SK-N-MC (cell line): Measurements from ENCODE around the gene RALGPS1.
A peak's percentile ranks its signal among the peaks of the same experiment; 100 is the strongest.

ENCODE experiments used
- DNase-seq: peaks from one replicate; pipeline ENCODE4 v3.0.0-alpha.2; 2011; ENCODE audit warnings: low read depth, low spot score
- H3K27ac ChIP-seq: fragments of 200-600 bp; sonication (generic); 2 replicates; pipeline ENCODE4 v1.5.1; 2016; ENCODE audit warnings: mixed run types
- H3K36me3 ChIP-seq: fragments of 200-600 bp; sonication (generic); 2 replicates; pipeline ENCODE4 v1.6.1; 2017; ENCODE audit warnings: antibody characterized with exemption, low read length, mixed read lengths; ENCODE audit not compliant: insufficient read depth
- H3K4me3 ChIP-seq: fragments of 200-600 bp; sonication (generic); 2 replicates; pipeline ENCODE4 v1.5.1; 2016
- H3K9ac ChIP-seq: fragments of 200-600 bp; sonication (generic); 2 replicates; pipeline ENCODE4 v1.8.0; 2017; ENCODE audit warnings: mixed run types, mixed read lengths; ENCODE audit not compliant: insufficient read length
- H3K9me3 ChIP-seq: fragments of 200-600 bp; sonication (generic); 2 replicates; pipeline ENCODE4 v1.6.1; 2017; ENCODE audit warnings: low read depth, mild to moderate bottlenecking, antibody characterized with exemption, low read length, moderate library complexity, mixed read lengths
- EZH2 ChIP-seq: fragments of 200-600 bp; sonication (generic); IDR thresholded peaks from one replicate; pipeline ENCODE4 v1.6.1; 2017; ENCODE audit warnings: antibody characterized with exemption
- FOXP2 ChIP-seq: optimal IDR thresholded peaks from 2 replicates; pipeline ENCODE3; 2011; ENCODE audit warnings: mild to moderate bottlenecking, moderate library complexity; ENCODE audit not compliant: insufficient read depth; ENCODE audit errors: extremely low read length, control extremely low read depth
- POLR2AphosphoS5 ChIP-seq: IDR thresholded peaks from 2 replicates; pipeline ENCODE4 v1.6.1; 2012; ENCODE audit warnings: mild to moderate bottlenecking, low read depth, low read length, borderline replicate concordance

Gene RALGPS1

DNA sequence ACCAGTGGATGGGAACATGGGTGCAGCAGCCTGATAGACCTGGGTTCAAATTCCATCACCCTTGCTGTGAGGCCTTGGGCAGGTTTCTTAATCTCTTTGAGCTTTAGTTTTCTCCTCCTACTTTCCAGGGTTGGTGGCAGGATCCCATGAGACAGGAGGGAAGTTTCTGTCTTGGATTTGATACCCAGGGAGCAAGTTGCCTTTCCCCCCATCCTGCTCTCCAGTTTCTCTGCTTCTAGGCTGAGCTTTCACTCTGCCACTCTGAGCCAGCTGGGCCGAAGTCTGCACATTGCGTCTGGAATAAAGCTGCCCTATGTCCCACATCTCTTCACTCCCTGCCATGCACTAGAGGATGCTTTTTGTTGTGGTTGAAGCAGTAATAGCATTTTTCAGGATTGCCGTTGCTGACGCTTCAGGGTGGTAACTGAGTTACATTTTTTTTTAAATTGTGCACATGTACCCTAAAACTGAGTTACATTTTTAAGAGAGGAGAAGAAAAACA is 248.3 kb downstream of the RALGPS1 start:
- no peaks in the 10 kb centered on the region for H3K9me3 ChIP-seq
- peak overlapping the region; percentile 85 for H3K27ac ChIP-seq
- H3K36me3 ChIP-seq = no peaks in the 10 kb centered on the region
- no peak for TF ChIP-seq POLR2AphosphoS5
- no peak for TF ChIP-seq EZH2
- TF ChIP-seq FOXP2 = no peak
- H3K9ac ChIP-seq = no peak overlapping the region
- no peak overlapping the region for H3K4me3 ChIP-seq
- no peak for DNase-seq

DNA sequence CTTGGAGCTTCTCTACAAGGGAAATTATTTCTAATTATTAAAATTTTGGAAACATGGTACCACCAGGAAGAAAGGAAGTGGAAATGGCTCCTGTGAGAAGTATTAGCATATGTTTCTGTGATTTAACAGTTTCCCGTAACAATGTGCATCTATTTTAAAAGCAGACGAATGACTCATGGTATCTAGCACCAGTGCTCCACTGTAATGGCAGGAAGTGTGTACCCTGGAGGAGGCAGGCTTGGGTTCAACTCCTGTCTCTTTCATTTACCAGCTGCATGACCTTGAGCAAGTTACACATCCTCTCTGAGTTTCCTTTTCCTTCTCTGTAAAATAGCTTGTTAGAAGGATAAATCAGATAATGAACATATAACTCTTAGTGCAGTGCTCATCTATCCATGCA is 248.8 kb downstream of the RALGPS1 start:
- no peaks in the 10 kb centered on the region for H3K36me3 ChIP-seq
- DNase-seq = no peak
- TF ChIP-seq POLR2AphosphoS5 (no peak), FOXP2 (no peak), EZH2 (no peak)
- peak overlapping the region; percentile 73 for H3K27ac ChIP-seq
- no peak overlapping the region for H3K4me3 ChIP-seq
- H3K9me3 ChIP-seq = no peaks in the 10 kb centered on the region
- H3K9ac ChIP-seq = no peak overlapping the region

DNA sequence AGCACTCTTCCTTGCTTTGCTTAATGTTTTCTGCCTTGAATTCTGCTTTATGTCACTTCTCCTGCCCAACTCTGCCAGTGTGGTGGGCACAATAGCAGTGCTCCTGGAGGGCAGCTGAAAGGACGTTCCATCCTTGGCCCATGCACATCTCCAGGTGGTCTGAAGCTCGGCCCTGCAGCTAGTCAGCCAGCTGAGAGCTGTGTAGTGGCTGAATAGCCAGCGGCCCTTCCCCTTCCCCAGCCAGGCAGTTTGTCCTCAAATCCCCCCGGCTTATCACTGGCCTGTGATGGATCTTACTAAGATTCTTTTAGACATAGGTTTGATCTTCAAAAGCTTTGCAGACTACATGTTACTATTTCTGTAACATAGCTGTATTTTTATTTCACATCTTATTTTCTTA is 250.5 kb downstream of the RALGPS1 start:
- no peak overlapping the region for H3K27ac ChIP-seq

DNA sequence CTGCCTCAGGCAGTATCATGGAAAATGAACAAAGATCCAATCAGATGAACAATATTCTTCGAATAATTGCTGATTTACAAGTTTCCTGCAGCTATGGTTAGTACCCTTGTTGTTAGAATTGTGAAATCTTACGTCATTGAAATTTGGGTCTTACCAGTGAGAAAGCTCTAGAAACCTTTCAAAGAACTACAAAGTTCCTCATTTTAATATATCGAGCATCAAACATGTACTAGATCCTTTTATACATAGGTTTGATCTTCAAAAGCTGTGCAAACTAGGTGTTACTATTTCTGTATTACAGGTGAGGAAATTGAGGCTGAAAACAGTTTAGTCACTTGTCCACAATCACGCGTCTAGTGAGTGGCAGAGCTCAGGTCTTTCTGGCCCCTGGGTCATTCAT is 251.5 kb downstream of the RALGPS1 start:
- Histone ChIP-seq H3K9me3 (no peaks in the 10 kb centered on the region), H3K9ac (no peak overlapping the region), H3K36me3 (no peaks in the 10 kb centered on the region), H3K4me3 (peak overlapping the region; percentile 26; the same call in 1 of the 2 replicates), H3K27ac (no peak overlapping the region)
- TF ChIP-seq FOXP2 (no peak), POLR2AphosphoS5 (no peak), EZH2 (no peak)
- no peak for DNase-seq

More for the DNA sequence above, 250.5 kb downstream of the RALGPS1 start:
- DNase-seq = no peak
- H3K36me3 ChIP-seq = no peaks in the 10 kb centered on the region
- no peak overlapping the region for H3K9ac ChIP-seq
- H3K9me3 ChIP-seq = no peaks in the 10 kb centered on the region
- H3K4me3 ChIP-seq = no peak overlapping the region
- TF ChIP-seq FOXP2 (no peak), POLR2AphosphoS5 (no peak), EZH2 (no peak)

DNA sequence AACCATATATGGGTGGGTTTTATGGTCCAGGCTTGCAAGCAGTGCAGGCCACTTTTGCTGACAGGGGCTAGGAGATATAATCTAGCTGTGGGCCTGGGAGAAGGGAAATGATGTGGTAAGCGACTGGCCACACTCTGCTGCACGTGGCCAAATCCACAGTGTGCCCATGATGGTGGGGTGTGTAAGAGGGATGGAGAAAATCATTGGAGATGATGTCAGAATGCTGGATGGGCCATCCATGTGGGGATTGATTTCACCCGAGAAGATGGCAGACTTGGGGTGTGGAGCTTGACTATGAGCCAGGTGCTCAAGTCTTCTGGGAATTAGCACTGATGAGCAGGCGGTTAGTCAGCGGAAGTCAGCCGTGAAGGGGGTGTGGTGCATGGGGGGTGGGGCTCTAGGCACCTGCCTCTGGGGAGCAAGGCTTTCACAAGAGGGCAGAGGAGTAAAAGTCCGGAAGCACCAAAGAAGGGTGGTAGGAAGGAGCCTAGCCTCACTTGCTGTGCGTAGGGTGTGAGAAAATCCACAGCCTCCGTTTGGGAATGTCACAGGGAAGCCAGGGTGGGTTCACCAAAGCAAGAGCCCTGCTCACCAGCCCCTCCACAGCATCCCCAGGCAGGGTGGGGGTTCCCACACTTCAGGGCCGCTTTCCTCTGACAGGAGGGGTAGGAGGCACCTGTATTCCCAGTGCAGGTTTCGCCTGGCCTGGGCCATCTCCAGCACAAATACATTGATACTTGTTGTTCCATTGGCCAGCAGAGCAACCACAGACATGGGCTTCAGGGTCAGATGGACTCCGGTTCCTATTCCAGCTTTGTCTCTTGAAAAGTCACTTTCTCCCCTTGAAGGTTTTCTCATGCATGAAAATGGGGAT is 252.3 kb downstream of the RALGPS1 start:
- Histone ChIP-seq H3K9me3 (no peaks in the 10 kb centered on the region), H3K4me3 (no peak overlapping the region), H3K9ac (no peak overlapping the region), H3K27ac (no peak overlapping the region), H3K36me3 (no peaks in the 10 kb centered on the region)
- no peak for DNase-seq
- TF ChIP-seq EZH2 = no peak
- no peak for TF ChIP-seq FOXP2
- TF ChIP-seq POLR2AphosphoS5 = no peak

DNA sequence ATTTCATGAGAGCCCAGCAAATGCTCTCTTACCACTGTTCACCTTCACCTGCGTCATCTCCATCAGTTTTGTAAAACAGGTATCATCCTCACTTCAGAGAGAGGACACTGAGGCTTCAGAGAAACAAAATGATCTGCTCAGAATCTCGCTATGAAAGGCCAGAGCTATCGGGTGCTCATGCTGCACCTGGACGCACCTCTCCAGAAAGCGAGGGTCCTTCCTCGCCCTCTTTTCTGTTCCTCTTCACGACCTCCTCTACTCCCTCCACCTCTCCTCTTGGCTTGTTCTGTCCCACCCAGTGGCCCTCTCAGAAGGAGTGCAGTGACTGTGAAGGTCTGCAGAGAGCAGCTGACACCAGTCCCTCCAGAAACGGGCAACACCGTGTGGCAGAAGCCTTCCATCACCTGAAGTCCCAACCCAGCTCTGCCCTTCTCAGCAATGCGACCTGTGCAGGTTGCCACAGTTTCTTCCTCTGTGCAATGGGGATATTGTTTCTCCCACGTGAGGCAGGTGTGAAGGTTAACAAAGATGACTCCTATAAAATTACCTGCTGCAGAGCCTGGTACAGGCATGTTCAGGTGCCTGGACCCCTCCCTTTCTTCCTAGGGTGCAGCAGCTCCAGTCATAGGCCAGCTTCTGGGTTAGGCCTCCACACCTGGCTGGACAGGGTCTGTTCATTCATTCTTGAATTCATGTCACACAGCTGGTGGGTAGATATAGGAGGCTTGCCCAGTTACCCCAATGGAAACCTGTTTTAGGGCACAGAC is 253.2 kb downstream of the RALGPS1 start:
- Histone ChIP-seq H3K9ac (no peak overlapping the region), H3K9me3 (no peaks in the 10 kb centered on the region), H3K36me3 (no peaks in the 10 kb centered on the region), H3K4me3 (no peak overlapping the region), H3K27ac (no peak overlapping the region)
- no peak for DNase-seq
- no peak for TF ChIP-seq FOXP2
- TF ChIP-seq POLR2AphosphoS5 = no peak
- TF ChIP-seq EZH2 = no peak

DNA sequence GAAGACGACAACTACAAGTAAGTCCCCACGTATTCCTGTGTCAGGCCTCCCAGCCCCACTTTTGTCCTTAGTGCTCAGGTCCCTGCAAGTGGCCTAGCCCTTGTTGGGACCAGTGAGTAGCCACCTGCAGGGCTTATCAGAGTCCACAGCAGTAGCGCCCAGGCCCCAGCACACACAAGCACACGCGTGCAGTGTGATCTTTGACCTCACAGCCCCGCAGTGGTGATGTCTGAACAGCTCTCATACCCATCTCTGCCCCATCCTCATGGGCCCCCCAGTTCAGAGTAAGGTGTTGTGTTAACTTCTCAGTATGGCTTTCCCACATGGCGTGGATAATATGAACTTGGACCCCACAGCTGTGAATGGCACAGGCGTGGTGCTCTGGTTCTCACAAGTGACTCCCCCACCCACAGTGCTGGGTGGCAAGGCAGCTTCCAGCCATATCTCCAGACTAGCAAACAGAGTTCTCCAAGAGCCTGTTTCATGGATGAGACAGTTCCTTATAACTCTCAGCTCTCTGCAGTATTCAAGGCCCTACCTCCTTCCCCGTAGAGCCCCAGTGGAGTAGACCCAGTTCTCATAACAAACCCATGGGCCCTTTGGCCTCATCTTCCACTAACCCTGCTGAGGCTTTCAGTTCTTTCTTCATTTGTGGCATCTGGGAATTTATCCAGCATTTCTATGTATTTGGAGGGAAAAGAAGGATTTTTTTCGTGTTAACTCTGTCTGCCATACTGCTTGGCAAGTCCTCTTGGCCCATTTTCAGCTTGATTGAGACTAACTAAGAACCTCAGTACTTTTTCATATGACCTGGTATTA is 254.4 kb downstream of the RALGPS1 start:
- no peak overlapping the region for H3K9ac ChIP-seq
- H3K27ac ChIP-seq = 0 out of 2 replicates have a peak overlapping the region, but pooled peaks have one; percentile 31
- no peak for DNase-seq
- no peak overlapping the region for H3K4me3 ChIP-seq
- H3K36me3 ChIP-seq = no peaks in the 10 kb centered on the region
- no peaks in the 10 kb centered on the region for H3K9me3 ChIP-seq
- TF ChIP-seq FOXP2 (no peak), POLR2AphosphoS5 (no peak), EZH2 (no peak)

DNA sequence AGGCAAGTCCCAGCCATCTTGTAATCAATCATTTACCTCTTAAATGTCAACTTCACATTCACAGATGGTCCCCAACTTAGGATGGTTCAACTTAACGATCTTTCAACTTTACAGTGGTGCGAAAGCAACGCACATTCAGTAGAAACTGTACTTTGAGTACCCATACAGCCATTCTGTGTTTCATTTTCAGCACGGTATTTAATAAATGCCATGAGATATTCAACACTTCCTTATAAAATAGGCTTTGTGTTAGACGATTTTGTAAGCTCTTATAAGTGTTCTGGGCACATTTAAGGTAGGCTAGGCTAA is 254.9 kb downstream of the RALGPS1 start:
- DNase-seq = no peak
- 0 out of 2 replicates have a peak overlapping the region, but pooled peaks have one; percentile 31 for H3K27ac ChIP-seq
- TF ChIP-seq FOXP2 = no peak
- no peak for TF ChIP-seq POLR2AphosphoS5
- TF ChIP-seq EZH2 = no peak
- no peaks in the 10 kb centered on the region for H3K9me3 ChIP-seq
- H3K4me3 ChIP-seq = no peak overlapping the region
- H3K36me3 ChIP-seq = no peaks in the 10 kb centered on the region
- no peak overlapping the region for H3K9ac ChIP-seq
